A673 (cell line): Measurements from ENCODE around the gene RNF157.

Source experiments
- CTCF ChIP-seq: fragments of 300-800, 200-600 bp; sonication (generic); conservative IDR thresholded peaks from 2 replicates; pipeline ENCODE4 v1.5.1; 2017; ENCODE audit warnings: low read depth, mild to moderate bottlenecking, antibody characterized with exemption, low read length, moderate library complexity, mixed read lengths
- EZH2 ChIP-seq: fragments of 200-600 bp; sonication (generic); IDR thresholded peaks from 2 replicates; pipeline ENCODE4 v1.6.1; 2017; ENCODE audit warnings: borderline replicate concordance, low read depth, mild to moderate bottlenecking, mixed read lengths, antibody characterized with exemption, low read length; ENCODE audit not compliant: poor library complexity, severe bottlenecking

DNA sequence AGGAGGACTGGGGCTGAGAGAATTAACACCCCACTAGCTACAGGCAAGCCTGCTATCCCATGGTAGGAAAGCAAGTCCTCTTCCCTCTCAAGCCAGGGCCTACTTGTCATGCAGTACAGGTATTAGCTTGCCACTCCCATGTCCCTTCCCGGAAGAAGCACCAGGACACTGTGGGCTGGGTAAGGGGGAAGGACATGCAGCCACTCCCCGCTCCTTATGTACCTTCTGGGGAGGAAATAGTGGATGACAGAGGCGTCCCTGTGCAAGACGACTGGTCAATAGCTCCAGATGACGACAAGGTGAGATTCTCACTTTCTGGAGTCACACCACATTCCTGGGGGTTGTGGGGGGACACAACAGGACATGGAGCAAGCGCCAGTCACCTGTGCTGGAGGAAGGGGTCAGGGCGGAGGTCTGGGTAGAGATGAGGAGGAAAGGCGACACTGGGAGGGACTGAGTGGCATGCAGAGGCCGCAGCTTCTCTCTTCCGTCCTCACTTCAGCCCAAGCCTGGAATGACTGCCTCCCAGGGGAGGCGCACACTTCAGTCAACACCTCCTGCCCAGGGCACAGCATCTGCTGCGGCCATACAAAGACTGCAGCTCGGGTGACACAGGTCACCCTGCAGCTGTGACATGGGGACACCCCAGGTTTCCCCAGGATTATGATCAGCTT is 84.2 kb downstream of the RNF157 start:
- TF ChIP-seq EZH2 (no peak), CTCF (no peak)
